Measurements from ENCODE around the gene PRLR. TPM values are rescaled to one million over a fixed set of nuclear protein-coding genes. Genes with fewer than 3 reads are reported as not detected.

Gene PRLR
- total RNA-seq (2022; extraction: Qiagen RNA extraction; ENCODE audit: low read depth): 0.01 to 0.19 TPM (median 0.06 TPM) in 4 of 5 replicates, not detected in the other

GRCh38 chr5:35230038-35230611, at the start of gene PRLR:
PRLR (minus strand) TSS chr5:35230487; CDS start chr5:35089620, 140,867 bp downstream.

GRCh38 chr5:35047785-35048404, 182.4 kb downstream of the PRLR start, which contains the start of gene AGXT2:
AGXT2 (minus strand) TSS chr5:35047949; CDS start chr5:35047892, 57 bp downstream.

Other genes starting within 250 kb of the PRLR start
- gene AGXT2, start 182.5 kb downstream of the PRLR start, total RNA-seq (2022; extraction: Qiagen RNA extraction; ENCODE audit: low read depth): not detected in 5 replicates